NCI-H2029 treated with DMSO at 0.1 percent for 48 hours (cell line): Measurements from ENCODE around the gene GNB1.

Source experiments
- DNase-seq: peaks from one replicate; lab custom pipeline; 2025; lab: John Stamatoyannopoulos, UW

GNB1 gene

DNA sequence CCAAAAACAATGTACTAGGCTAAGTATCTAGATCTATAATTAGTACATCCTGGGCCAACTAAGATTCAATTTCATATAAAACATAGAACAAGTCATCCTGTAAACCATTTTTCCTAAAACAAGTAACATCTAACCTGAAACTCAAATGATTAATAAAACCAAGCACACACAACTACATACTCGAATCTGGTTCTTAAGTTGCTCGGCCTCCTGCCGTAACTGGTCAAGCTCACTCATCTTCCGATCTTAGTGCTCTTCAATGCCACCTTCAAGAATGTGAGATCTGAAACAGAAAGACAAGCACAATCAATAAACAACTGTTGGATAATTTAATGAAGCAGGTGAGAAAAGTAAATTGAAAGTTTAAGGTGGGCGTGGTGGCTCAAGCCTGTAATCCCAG is 65.7 kb downstream of the GNB1 start:
- DNase-seq = no peak

DNA sequence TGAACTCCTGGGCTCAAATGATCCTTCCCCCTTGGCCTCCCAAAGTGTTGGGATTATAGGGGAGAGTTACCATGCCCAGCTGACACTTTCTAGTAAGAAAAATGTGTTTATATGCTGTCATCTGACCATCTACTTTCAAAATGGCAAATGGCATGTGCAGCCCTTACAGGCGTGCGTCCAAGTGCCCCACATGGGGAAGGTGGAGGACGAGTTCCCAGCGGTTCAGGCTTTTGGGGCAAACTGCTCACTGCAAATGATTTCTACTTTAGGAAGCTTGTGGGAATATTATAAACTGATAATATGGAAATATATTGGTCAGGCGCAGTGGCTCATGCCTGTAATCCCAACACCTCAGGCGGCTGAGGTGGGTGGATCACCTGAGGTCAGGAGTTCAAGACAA is 71.1 kb downstream of the GNB1 start:
- no peak for DNase-seq

DNA sequence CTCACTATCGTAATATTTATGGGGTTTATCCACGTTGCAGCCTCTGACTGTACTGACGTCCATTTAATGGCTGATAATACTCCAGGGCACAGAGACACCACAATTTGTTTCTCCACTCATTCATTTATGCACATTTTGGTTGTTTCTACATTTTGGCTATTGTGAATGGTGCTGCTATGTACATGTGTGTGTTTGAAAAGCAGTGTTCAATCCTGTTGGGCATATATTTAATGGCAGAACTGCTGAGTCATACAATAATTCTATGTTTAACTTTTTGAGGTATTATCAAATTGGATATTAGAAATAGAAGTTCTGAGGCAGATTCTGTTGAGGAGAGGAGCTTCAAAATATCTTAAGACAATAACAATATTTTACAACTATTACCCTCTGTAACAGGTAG is 73.7 kb downstream of the GNB1 start:
- no peak for DNase-seq

DNA sequence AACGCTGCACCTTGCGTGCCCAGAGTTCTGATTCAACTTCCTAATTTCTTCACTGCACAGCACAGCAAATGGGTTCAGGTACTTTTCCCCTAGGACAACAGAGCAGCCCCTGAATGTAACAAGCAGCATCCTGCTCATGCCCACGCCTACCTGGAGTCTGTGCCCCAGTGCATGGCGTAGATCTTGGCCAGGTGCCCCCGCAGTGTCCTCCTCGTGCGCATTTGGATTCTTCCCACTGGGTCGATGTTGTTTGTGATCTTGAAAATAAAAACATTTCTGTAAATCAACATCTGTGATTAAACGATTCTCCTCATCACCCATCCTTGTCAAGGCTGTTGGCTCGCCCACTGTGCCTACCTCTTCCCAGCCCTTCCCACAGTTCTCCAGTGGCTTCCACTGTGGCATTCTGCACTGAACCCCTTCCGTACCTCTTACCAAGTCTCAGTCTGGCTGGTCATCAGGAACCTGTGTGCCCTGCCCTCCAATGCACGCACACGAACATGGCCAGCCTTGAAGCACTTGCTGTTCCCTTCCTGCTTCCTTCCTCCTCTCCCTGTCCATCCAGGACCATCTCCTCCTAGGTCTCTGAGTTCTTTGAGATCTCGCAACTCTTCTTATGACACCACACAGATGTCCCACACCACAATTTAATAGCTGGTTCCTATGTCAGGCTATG is 75.1 kb downstream of the GNB1 start:
- no peak for DNase-seq

DNA sequence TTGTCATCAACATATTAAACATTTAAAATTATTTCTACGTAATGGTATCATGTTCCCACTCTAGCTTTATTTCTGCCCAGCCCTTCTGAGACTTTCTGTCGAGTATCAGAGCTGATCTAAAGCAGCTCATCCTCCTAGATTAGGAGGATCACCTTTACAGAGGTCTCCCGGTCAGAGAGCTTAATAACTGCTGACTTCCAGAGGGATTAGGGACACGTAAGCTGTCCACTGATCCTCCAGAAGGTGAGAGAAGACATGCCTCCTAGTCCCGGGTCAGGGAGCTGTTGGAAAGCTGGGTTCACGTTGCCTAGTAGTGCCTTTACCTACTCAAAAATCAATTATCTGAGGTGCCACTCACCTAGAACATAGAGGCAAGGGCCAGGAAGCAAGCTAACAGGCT is 81.4 kb downstream of the GNB1 start:
- no peak for DNase-seq

DNA sequence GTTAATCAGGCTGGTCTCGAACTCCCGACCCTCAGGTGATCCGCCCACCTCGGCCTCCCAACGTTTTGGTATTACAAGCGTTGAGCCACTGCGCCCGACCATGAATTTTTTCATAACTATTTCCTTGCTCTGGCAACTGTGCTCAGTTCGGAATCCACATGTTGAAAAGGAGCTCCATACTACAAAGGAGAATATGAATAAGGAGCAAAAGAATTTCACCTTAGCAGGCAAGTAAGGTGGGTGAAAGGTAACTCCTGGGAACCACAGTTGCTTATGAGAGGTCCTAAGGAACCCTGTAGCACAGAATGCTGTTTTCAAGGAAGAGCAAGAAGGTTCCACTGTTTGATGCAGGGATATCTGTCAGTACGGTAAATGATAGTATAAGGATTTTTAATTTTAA is 82.7 kb downstream of the GNB1 start:
- no peak for DNase-seq

DNA sequence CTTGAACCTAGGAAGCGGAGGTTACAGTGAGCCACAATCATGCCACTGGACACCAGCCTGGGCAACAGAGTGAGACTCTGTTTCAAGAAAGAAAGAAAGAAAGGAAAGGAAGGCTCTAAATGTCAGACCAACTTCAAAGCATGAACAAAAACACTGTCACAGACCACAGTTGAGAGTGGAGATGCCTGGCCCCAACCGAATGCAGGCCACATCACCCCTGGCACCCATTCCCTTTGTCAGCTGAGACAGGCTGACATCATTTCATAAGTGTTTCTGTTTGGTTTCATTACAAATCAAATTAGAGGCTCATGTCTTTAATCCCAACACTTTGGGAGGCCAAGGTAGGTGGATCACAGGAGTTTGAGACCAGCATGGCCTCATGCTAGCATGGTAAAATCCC is 84.0 kb downstream of the GNB1 start:
- no peak for DNase-seq

DNA sequence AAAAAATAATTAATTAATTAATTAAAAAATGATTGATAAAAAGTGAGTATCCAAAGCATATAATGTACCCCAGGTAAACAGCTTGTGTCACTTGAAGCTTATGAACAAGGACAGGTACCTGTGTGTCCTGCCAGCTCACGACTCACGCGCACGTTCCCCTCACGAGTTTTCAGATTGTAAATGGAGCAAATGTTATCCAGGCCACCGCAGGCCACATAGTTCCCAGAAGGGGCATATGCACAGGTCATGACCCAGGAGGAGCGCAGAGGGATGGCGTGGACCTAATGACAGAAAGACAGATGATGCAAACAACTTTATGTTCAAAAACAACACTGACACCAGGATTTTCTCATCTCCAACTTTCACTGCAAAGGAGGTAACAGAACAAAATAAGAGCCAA is 86.6 kb downstream of the GNB1 start:
- no peak for DNase-seq

DNA sequence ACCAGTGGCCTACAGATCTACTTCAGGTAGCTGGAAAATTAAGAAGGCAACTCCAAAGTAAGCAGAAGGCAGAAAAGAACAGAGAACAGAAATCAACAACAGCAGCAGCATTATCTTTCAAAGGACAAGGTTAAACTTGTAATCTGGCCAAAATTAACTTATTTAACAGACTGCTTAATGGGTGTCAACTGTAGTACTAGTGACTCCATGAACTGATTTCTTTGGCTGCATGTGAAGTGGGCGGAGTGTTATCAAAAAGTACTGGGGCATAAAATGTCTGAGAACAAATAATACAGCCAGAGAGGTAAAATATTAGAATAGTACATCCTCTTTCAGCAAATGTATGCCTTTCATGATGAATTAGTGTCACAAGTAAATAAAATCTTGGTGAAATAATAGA is 88.0 kb downstream of the GNB1 start:
- no peak for DNase-seq

DNA sequence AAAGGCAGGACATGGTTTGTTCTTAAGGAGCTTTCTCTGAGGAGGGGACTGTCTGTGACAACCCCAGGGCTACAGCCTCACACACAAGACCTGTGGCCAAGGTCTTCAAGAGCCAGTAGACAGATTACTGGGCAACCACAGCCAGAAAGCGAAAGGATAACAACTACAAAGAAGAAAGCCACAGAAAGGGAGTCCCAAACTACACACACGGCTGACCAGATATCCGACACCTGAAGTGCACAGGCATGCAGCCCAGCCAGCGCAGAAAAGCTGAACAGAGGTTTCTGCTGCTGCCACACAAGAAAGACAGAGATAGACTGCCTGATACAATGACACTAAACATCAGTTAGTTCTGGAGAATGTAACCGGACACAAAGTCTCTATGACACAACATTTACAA is 91.2 kb downstream of the GNB1 start:
- no peak for DNase-seq

DNA sequence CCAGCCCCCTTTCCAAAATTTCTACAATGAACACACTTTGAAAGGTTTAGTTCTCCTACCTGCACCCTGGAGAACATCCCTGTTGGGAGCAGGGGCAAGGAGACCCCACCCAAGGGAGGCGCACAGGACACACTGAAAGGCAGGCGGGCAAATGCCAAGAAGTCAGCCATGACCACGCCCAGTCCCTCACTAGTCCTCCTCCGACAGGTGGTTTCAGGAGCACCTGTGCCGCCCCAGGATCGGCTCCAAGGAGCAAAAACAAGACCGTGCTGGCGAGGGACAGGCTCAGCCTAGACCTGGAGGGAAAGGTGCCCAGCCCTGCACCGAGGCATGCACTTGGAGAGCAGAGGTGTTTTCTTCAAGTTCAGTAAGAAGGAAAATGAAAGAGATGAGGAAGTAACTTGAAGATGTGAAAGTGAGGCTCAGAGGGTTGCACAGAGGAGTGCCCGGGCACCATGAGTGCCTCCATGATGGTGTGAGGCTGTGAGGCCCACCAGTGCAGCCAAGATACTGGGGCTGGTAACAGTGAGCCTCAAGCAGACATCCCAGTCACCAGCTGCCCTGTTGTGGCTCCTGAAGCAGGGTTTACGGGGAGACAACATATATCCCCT is 93.1 kb downstream of the GNB1 start:
- no peak for DNase-seq

DNA sequence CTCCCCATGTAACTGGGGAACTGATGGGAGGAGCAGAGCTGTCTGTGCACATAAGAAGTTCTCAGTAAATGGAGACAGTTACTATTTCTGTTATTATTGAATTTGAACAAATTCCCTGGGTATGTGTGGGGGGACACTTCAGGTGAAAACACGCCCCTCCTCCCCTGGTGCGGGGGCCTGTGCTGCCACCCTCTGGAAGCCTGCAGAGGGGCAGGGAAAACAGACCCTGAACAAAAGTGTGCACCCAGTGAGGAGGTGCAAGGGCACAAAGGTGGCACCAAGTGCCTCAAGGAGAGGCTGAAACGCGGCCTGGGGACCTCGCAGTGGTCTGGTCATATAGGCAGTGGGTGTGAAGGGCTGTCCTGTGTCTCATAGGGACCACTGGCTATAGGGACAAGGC is 94.4 kb downstream of the GNB1 start:
- no peak for DNase-seq

DNA sequence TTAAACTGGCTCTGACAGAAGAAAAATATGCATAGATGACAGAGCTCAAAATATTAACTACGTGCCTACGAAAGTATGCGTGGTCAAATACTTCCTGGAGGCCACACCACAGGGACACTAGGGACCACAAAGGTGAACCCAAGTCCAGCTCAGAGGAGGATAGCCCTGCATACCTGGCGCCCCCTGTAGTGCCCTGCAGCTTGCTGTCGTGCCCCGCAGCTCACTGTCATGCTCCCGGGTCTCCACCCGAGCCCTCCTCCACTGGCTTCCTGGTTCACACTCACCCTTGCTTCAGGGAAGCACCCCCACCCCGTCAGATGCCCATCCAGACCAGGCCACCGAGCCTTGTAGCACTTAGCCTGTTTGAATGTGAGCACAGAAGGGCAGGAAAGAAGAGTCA is 95.9 kb downstream of the GNB1 start:
- no peak for DNase-seq

DNA sequence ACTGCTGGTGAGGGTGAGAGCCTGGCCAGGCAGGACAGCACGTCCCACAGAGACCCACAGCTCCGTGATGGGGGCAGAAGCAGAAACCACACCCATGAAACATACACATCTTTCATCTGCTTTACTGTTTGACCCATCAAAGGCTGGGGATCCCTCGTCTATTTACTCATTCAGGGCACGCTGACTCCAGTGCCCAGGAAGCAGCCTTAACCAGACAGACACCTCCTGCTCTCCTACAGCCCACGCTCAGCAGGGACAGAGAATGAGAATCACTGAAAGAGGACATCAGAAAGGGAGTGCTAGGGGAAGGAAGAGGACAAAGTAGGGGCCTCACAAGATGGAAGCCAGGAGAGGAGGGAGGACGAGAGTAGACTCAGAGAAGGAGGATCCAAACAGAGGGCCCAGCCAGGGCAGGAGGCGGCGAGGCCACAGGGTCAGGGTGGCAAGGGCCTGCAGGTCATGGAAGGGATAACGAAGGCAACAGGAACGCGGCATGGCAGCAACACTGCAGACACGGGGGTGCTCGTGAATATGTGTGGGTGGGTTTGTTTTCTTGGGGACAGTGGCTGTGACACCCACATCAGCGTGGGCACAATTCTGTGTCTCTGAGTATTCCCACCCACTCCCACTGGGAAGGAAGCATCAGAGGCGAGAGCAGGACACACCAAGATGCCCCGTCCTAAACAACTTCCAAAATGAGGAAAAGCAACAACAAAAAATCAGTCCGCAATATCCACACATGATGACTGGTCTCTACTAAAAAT is 97.2 kb downstream of the GNB1 start:
- no peak for DNase-seq

DNA sequence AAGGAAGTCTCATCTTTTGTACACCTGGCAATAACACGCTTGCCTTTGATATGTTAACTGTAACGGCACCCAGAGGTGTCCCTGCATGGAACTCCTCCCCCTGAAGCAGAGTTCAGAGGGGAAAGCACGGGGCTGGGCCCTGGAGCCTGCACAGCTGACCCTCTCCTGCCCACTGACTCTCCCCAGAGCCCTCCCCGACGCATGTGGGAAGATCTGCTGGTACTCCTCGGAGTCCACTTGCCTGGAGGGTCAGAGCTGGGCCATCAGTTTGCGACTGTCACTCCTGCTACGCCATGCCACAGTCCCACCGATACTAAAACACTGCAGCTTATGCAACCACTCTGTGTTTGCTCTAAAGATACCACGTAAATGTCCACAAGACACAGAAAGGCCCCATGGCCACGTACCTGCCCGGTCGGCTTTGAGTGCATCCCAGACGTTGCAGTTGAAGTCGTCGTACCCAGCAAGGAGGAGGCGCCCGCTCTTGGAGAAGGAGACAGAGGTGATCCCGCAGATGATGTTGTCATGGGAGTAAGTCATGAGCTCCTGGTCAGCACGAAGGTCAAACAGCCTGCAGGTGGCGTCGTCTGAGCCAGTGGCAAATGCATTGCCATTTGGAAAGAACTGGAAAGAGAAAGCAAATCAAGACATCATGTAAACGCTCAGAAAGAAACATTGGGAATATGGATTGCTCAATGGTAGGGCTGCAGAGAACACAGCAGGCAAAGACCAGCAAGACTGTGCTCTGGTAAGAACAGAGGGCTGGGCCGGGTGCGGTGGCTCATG is 102.0 kb downstream of the GNB1 start:
- DNase-seq = no peak

DNA sequence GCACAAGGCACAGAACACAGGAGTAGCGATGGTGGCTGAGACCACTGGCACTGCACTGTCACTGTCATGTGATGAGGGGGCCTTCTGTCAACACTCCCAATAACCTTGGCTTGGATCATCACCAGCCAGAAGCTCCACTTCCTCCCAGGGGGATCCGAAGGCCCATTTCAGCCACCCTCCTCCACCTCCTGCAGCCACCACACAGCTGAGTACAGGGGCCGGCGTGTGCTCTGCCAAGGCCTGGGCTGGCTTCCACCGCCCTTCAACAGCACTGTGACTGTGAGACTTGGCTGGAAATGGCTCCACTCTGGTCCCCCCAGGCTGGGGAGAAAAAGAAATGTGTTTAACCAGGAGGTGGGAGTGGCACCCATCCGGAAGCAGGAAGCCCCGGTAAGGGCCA is 102.8 kb downstream of the GNB1 start:
- DNase-seq = no peak

DNA sequence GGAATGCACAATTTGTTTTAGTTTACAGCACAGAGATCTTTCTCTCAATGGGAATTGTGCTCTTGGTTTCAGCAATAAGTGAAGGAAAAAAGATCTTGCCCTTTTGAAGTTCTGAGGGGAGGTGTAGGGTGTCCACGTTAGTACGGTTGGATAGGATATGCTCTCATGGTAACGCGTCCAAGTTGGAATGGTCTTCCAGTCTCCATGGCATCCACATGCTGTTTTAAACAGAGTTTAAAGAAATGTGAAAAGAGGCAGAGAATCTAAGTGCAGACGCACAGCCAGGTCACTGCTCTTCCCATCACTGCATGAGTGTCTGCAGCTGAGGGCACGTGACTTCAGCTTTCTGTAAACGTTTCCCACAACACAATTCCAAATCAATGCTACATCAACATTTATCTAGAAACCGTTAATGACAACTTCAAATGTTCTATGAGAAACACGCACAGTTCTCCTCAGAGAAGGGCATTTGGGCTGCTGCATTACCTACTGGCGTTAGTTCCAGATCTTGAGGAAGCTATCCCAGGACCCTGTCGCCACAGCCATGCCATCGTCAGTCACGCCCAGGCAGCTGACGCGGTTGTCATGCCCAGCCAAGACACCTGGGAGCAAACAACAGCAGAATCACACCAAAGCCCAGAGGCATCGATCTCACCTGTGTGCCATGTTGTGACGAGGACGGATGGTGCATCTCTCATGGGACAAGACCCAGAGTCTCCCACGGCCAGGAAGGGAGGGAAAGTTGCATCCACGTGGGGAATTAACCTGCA is 103.9 kb downstream of the GNB1 start:
- no peak for DNase-seq

DNA sequence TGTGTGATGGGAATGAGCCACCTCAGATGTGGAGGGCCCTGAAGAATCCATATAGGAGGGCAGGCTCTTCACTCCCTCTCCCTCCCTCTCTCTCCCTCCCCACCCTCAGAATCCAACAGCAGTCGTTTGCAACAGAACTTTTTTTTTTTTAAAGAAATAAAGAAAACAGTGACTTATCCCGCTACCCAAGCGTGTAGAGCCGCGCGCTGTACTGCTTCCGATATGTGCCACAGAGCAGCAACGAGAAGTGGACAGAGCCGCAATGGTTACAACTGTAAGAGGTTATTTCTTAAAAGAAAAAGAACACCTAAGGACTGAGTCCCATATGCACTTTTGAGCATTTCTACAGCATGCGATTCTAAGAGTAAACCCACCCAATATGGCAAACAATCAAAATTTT is 105.2 kb downstream of the GNB1 start:
- DNase-seq = no peak

DNA sequence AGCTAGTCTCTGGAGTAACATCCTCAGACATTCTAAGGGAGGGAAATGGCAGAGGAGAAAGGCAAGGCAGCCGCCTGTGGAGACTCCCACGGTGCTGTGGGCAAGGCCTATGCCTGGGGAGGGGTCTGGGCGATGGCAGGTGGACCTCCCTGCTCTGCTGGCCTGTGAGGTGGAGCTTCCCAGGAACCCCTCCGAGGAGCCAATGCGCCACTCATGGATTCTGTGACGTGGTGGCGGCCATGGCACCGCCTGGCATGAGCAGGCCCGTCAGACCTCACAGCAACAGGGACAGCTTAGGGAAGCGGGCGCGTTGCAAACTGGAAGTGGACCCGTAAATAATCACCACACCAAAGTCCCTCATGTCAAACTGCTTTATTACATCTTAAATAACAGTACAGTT is 106.0 kb downstream of the GNB1 start:
- DNase-seq = no peak

DNA sequence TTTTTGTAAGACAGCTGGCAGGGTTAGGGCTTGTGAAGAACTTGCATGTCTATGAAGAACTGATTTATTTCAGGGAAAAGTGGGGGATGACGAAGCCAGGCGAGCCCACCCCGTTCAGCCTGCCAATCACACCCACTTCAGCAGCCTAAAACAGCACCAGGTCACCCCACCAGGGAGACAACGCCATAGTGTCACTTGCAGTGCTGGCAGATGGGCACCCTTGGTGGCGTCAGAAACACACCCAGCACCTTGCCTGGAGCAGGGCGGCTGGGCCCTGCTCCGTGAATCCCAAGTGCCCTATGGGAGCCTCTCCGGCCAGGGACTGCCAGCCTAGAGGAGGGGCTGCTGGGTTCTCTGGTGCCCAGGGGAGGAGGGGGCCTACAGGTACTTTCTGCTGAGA is 107.6 kb downstream of the GNB1 start:
- DNase-seq = no peak

DNA sequence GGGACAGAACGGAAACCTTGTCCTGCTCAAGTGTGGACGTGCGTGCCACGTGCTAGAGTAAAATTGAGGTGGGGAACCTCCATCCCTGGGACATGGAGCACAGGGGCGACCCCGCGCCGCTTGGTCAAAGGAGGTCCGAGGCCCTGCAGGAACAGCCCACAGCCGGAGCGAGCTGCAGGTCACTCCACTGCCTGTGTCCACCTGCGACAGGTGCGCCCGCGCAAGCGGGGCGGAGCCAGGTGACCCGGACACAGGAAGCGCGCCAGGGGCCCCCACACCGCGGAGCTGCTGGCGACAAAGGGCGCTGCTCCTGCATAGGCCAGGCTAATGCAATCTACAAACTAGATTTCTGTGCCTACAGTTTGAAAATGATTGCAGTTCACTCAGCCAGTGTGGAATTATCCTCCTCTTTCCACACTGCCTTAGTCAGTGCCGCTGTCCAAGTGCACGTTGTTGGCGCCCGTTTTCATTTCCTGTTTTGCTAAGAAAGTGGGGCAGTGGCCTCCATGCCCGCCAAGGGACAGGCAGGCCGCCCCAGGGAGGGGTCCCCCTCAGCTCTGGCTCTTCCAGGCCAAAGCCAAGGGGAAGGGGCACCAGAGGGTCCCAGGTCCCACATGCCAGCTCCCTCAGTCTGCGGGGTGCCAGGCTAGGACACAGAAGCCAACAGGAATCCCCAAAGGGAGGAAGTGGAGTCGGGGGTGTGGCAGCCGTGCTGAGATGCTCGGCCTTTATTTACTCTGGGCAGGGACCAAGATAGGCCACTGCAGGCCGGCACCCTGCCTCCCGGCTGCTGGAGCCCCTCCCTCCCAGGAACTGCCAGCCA is 108.3 kb downstream of the GNB1 start:
- peak; percentile 39 for DNase-seq
